Body of pancreas (tissue), 4 donors: ENCODE data around the gene ESRRA. TPM values are rescaled to one million over a fixed set of nuclear protein-coding genes. Genes with fewer than 3 reads are reported as not detected.

Experiments used
- ATAC-seq: fragments of 150-250 bp; one replicate; pipeline ENCODE4 v1.9.1; 2016
- DNase-seq, 4 donors: peaks; one replicate each; pipeline ENCODE4 v3.0.0-alpha.2; 2019
- H3K27ac ChIP-seq, 4 donors: fragments of 200-600 bp; sonication (generic); 1 replicate in 3 of 4; 2 replicates in 1 of 4; pipeline versions ENCODE4 v1.5.1 to v1.6.1; 2016 to 2019; ENCODE audit warnings: mild to moderate bottlenecking in 1 of 4, mixed read lengths in 1 of 4, moderate library complexity in 1 of 4
- H3K27me3 ChIP-seq, 2 donors: fragments of 200-600 bp; sonication (generic); one replicate each; pipeline ENCODE4 v1.6.0; 2016; ENCODE audit warnings: mild to moderate bottlenecking in 1 of 2
- H3K36me3 ChIP-seq, 2 donors: fragments of 200-600 bp; sonication (generic); replicated peaks in 1 of 2; 2 replicates each; pipeline ENCODE4 v1.5.1; 2016; ENCODE audit warnings: low read depth in 2 of 2; ENCODE audit not compliant: insufficient read depth in 1 of 2
- H3K4me1 ChIP-seq: fragments of 200-600 bp; sonication (generic); one replicate; pipeline ENCODE4 v1.6.0; 2016
- H3K4me3 ChIP-seq, 2 donors: fragments of 200-600 bp; sonication (generic); 1 replicate in 1 of 2; 2 replicates in 1 of 2; pipeline ENCODE4 v1.5.1; 2016 to 2019
- H3K9me3 ChIP-seq, 3 donors: fragments of 200-600 bp; sonication (generic); 1 replicate in 2 of 3; 2 replicates in 1 of 3; pipeline ENCODE4 v1.5.1; 2016
- CTCF ChIP-seq, 7 experiments: fragments of 450-650 bp in 4 of 7; fragments of 200-600 bp in 3 of 7; sonication (generic) in 3 of 7; IDR thresholded peaks; one replicate each; pipeline ENCODE4 v1.5.1; 2016 to 2019; ENCODE audit warnings: antibody characterized with exemption in 7 of 7
- POLR2A ChIP-seq, 3 donors: fragments of 450-650 bp; IDR thresholded peaks; one replicate each; pipeline ENCODE4 v1.6.1; 2016; ENCODE audit warnings: antibody characterized with exemption in 3 of 3, mild to moderate bottlenecking in 2 of 3
- WGBS, 2 donors: methylation state at CpG; one replicate each; pipeline ENCODE4 v1.1.5; 2017; 5-methylcytosine and 5-hydroxymethylcytosine counted together
- intact Hi-C: fragments of 100-400 bp; cut with DNase I; formaldehyde crosslinking; loops from one replicate; pipeline ENCODE4 v1.15.1; 2023
- total RNA-seq, 2 donors: library from RNA; depleted of rRNA; stranded (reverse); fragments of >200 nt; gene quantifications; one replicate each; pipeline ENCODE4 v1.1.0, GENCODE V29; 2016

Gene ESRRA
- total RNA-seq, 2 donors from 2014 or later, result 51.7 to 63.8 TPM

- Histone ChIP-seq H3K36me3 (no peaks in the 10 kb centered on the region), H3K27ac (peak overlapping the region; percentile 67 to 91 (median 77)), H3K4me3 (no peak overlapping the region), H3K4me1 (peaks cover 49% of the 10 kb centered on the region), H3K27me3 (no peaks in the 10 kb centered on the region), H3K9me3 (no peaks in the 10 kb centered on the region)
- DNase-seq (peak; percentile 86 to 92 (median 90)), ATAC-seq (peak; percentile 83)
- WGBS, 2 donors, result 4 to 10% methylated on average over 20 to 23 of the region's 23 CpGs
- peak; percentile 79 to 94 (median 89) for TF ChIP-seq CTCF (IDR thresholded peaks at IDR 0.05)
- TF ChIP-seq POLR2A (IDR thresholded peaks at IDR 0.05), result peak; percentile 11 to 64 (median 54)
- intact Hi-C loops, result no loop called here
Measured at GRCh38 chr11:64355078-64355940, 50.0 kb downstream of the ESRRA start.

DNA sequence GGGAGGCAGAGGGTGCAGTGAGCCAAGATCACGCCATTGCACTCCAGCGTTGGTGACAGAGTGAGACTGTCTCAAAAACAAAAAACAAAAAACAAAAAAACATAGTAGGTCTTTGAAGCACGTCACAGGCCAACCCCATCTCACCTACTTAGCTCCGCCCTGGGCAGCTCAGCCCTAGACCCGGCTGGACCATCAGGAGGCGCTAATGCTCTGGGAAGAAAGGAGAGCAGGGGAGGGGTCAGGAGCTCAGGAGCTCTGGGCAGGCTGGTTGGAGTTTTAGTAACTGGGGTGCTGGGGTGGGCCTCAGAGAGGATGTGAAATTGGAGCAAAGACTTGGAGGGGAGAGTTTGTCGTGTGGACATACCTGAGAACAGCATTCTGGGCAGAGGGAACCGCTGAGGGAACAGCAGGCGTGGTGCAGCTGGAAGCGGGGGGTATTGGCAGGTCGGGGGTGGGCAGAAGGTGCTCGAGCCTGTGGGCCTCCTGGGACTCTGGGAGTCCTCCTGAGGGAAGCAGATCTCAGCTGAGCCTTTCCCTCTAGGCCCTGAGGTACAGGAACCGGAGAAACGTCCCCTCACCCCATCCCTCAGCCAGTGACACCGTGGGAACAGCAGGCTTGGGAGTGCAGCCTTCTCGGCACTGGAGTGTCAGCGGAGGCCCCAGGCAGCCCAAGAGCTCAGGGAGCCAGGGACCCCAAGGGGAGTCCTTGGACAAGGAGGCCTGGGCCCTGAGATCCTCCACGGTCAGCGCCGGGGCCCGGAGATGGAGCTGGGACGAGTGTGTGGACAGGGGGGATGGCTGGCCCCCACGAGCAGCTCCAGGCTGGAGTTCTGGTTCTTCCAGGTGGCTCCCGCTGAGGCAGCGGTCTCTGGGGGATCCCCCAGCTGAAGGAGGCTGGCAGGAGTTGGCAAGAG, 51.4 kb downstream of the ESRRA start:
- peaks cover 50% of the 10 kb centered on the region for H3K4me1 ChIP-seq

GRCh38 chr11:64357446-64357845, 52.1 kb downstream of the ESRRA start:
- intact Hi-C loops, result no loop called here
- Histone ChIP-seq H3K36me3 (peaks cover 0 to 5% of the 10 kb centered on the region in 2 donors), H3K4me3 (no peak overlapping the region), H3K4me1 (peaks cover 50% of the 10 kb centered on the region), H3K27me3 (no peaks in the 10 kb centered on the region), H3K27ac (peak overlapping the region in 1 of 4 donors; percentile 74), H3K9me3 (no peaks in the 10 kb centered on the region)
- DNase-seq, result no peak
- ATAC-seq, result no peak
- WGBS, 2 donors, result 90% methylated on average over 6 of the region's 6 CpGs; no CpG with 5 or more reads in 1 of the 2 donors
- TF ChIP-seq CTCF (IDR thresholded peaks at IDR 0.05) (no peak), POLR2A (IDR thresholded peaks at IDR 0.05) (no peak)

More for the DNA sequence above, 51.4 kb downstream of the ESRRA start:
- H3K36me3 ChIP-seq, result peaks cover 0 to 2% of the 10 kb centered on the region in 2 donors
- no peaks in the 10 kb centered on the region for H3K27me3 ChIP-seq
- TF ChIP-seq POLR2A (IDR thresholded peaks at IDR 0.05), result no peak
- peak in 5 of 7 experiments; percentile 14 to 44 (median 38) for TF ChIP-seq CTCF (IDR thresholded peaks at IDR 0.05)
- intact Hi-C loops, result no loop called here
- no peaks in the 10 kb centered on the region for H3K9me3 ChIP-seq
- ATAC-seq, result no peak
- DNase-seq, result peak; percentile 59 to 63 (median 60)
- no peak overlapping the region for H3K27ac ChIP-seq
- WGBS, 2 donors, result 65 to 75% methylated on average over 12 to 25 of the region's 25 CpGs
- no peak overlapping the region for H3K4me3 ChIP-seq

- Histone ChIP-seq H3K27me3 (no peaks in the 10 kb centered on the region), H3K9me3 (no peaks in the 10 kb centered on the region), H3K4me3 (no peak overlapping the region), H3K27ac (peak overlapping the region; percentile 45 to 83 (median 78)), H3K36me3 (peaks cover 0 to 5% of the 10 kb centered on the region in 2 donors), H3K4me1 (peaks cover 50% of the 10 kb centered on the region)
- 50 to 77% methylated on average over 6 to 11 of the region's 13 CpGs for WGBS, 2 donors
- no peak for DNase-seq
- ATAC-seq, result no peak
- intact Hi-C loops, result no loop called here
- TF ChIP-seq CTCF (IDR thresholded peaks at IDR 0.05) (no peak), POLR2A (IDR thresholded peaks at IDR 0.05) (no peak)
Measured at GRCh38 chr11:64357904-64358535, 52.7 kb downstream of the ESRRA start.
